GM12891 (cell line): ENCODE data around the gene MAML2.

Source experiments
- POLR2A ChIP-seq: IDR thresholded peaks from 2 replicates; pipeline ENCODE4 v1.6.1; 2011; ENCODE audit warnings: low read depth, low read length, control low read depth
- POLR2AphosphoS5 ChIP-seq: IDR thresholded peaks from 2 replicates; pipeline ENCODE4 v1.6.1; 2011; ENCODE audit warnings: low read depth, low read length, control low read depth
- SPI1 ChIP-seq: IDR thresholded peaks from 2 replicates; pipeline ENCODE4 v1.6.1; 2011; ENCODE audit warnings: low read depth, low read length, control low read depth

GRCh38 chr11:95943546-95943945 is 399.4 kb downstream of the MAML2 start:
- TF ChIP-seq POLR2A: no peak
- no peak for TF ChIP-seq SPI1
- no peak for TF ChIP-seq POLR2AphosphoS5
